Mesothelial cell of epicardium (in vitro differentiated cells): ENCODE measurements around the gene SERTAD3. TPM values are rescaled to one million over a fixed set of nuclear protein-coding genes. Genes with fewer than 3 reads are reported as not detected.
A peak's percentile ranks its signal among the peaks of the same experiment; 100 is the strongest.

ENCODE experiments used
- DNase-seq, 2 experiments: peaks; one replicate each; pipeline ENCODE4 v3.0.0; 2021; ENCODE audit warnings: low spot score in 2 of 2; ENCODE audit not compliant: unreplicated experiment in 2 of 2
- H3K27ac Mint-ChIP-seq: 2 replicates; pipeline ENCODE4 v1.8.0; 2021; ENCODE audit warnings: mixed read lengths
- H3K27me3 Mint-ChIP-seq: 2 replicates; pipeline ENCODE4 v1.8.0; 2021; ENCODE audit warnings: low read depth, mixed read lengths
- H3K36me3 Mint-ChIP-seq: 2 replicates; pipeline ENCODE4 v1.8.0; 2021; ENCODE audit warnings: mixed read lengths
- H3K4me1 Mint-ChIP-seq: 2 replicates; pipeline ENCODE4 v1.8.0; 2021; ENCODE audit warnings: mixed read lengths
- H3K4me3 Mint-ChIP-seq: 2 replicates; pipeline ENCODE4 v1.8.0; 2021; ENCODE audit warnings: mild to moderate bottlenecking, moderate library complexity, mixed read lengths
- H3K9me3 Mint-ChIP-seq: 2 replicates; pipeline ENCODE4 v1.8.0; 2021; ENCODE audit warnings: mixed read lengths
- CTCF ChIP-seq: fragments of 200-600 bp; sonication (generic); IDR thresholded peaks from one replicate; pipeline ENCODE4 v1.5.0; 2021; ENCODE audit warnings: antibody characterized with exemption; ENCODE audit not compliant: unreplicated experiment
- total RNA-seq: library from RNA; stranded (reverse); gene quantifications from 3 replicates; pipeline ENCODE4 v1.2.1, GENCODE V29; 2021

SERTAD3 gene
- total RNA-seq, 1 donor from 2014 or later = 70.0 TPM

GRCh38 chr19:40453151-40453735, 9.1 kb upstream of the SERTAD3 start:
- no peak for TF ChIP-seq CTCF
- Mint-ChIP-seq H3K27me3 (no peaks in the 10 kb centered on the region), H3K4me1 (peaks cover 4% of the 10 kb centered on the region), H3K9me3 (no peaks in the 10 kb centered on the region), H3K4me3 (no peak overlapping the region), H3K27ac (peak overlapping the region; percentile 37), H3K36me3 (peaks cover 16% of the 10 kb centered on the region)
- no peak for DNase-seq

- no peak for TF ChIP-seq CTCF
- Mint-ChIP-seq H3K36me3 (peaks cover 12% of the 10 kb centered on the region), H3K27me3 (no peaks in the 10 kb centered on the region), H3K27ac (no peak overlapping the region), H3K4me3 (no peak overlapping the region), H3K4me1 (peaks cover 4% of the 10 kb centered on the region), H3K9me3 (no peaks in the 10 kb centered on the region)
- no peak for DNase-seq
Measured at GRCh38 chr19:40452016-40452415, 7.9 kb upstream of the SERTAD3 start.

GRCh38 chr19:40450664-40451063, 6.5 kb upstream of the SERTAD3 start:
- no peaks in the 10 kb centered on the region for H3K9me3 Mint-ChIP-seq
- TF ChIP-seq CTCF = no peak
- H3K4me1 Mint-ChIP-seq = peaks cover 14% of the 10 kb centered on the region
- no peaks in the 10 kb centered on the region for H3K27me3 Mint-ChIP-seq
- H3K4me3 Mint-ChIP-seq = no peak overlapping the region
- H3K36me3 Mint-ChIP-seq = peaks cover 11% of the 10 kb centered on the region
- DNase-seq = no peak
- H3K27ac Mint-ChIP-seq = no peak overlapping the region

- no peak for DNase-seq
- Mint-ChIP-seq H3K27ac (no peak overlapping the region), H3K9me3 (no peaks in the 10 kb centered on the region), H3K4me3 (no peak overlapping the region), H3K27me3 (no peaks in the 10 kb centered on the region), H3K36me3 (peaks cover 11% of the 10 kb centered on the region), H3K4me1 (peaks cover 21% of the 10 kb centered on the region)
- no peak for TF ChIP-seq CTCF
Measured at GRCh38 chr19:40449506-40449905, 5.4 kb upstream of the SERTAD3 start.

- Mint-ChIP-seq H3K27me3 (no peaks in the 10 kb centered on the region), H3K36me3 (peaks cover 13% of the 10 kb centered on the region), H3K4me1 (peaks cover 29% of the 10 kb centered on the region), H3K9me3 (no peaks in the 10 kb centered on the region), H3K27ac (peak overlapping the region; percentile 92), H3K4me3 (no peak overlapping the region)
- no peak for TF ChIP-seq CTCF
- DNase-seq = no peak
Measured at GRCh38 chr19:40446263-40446784, 2.2 kb upstream of the SERTAD3 start.

- peaks cover 34% of the 10 kb centered on the region for H3K4me1 Mint-ChIP-seq
- no peaks in the 10 kb centered on the region for H3K9me3 Mint-ChIP-seq
- no peaks in the 10 kb centered on the region for H3K27me3 Mint-ChIP-seq
- H3K4me3 Mint-ChIP-seq = peak overlapping the region; percentile 53
- peaks cover 14% of the 10 kb centered on the region for H3K36me3 Mint-ChIP-seq
- TF ChIP-seq CTCF = no peak
- no peak for DNase-seq
- H3K27ac Mint-ChIP-seq = peak overlapping the region; percentile 92
Measured at GRCh38 chr19:40445780-40446262, 1.7 kb upstream of the SERTAD3 start.
